NCI-H1436 treated with DMSO at 0.1 percent for 48 hours (cell line): ENCODE results near the gene LIPF.
"Not testable (repeated sequence)": the region's sequence is repeated elsewhere in the genome, so short reads cannot be mapped to it uniquely, and the experiment has no call there.

Experiments
- DNase-seq: peaks from one replicate; lab custom pipeline; 2025; lab: John Stamatoyannopoulos, UW

LIPF gene

GRCh38 chr10:88664142-88664541, at the start of gene LIPF:
Gene LIPF (plus strand): TSS chr10:88664442. CDS start chr10:88667298, 2,856 bp downstream.
- no peak for DNase-seq

- DNase-seq = no peak
These were observed 47.8 kb upstream of the LIPF start for GRCh38 chr10:88616250-88616977.

GRCh38 chr10:88617772-88618300, 46.4 kb upstream of the LIPF start:
- DNase-seq = no peak

- DNase-seq = no peak
These were observed 45.7 kb upstream of the LIPF start for GRCh38 chr10:88618496-88618895.

- DNase-seq = no peak
These were observed 43.8 kb upstream of the LIPF start for GRCh38 chr10:88620441-88620840.

- DNase-seq = no peak
These were observed 40.4 kb upstream of the LIPF start for GRCh38 chr10:88623835-88624234.

GRCh38 chr10:88624840-88625239, 39.4 kb upstream of the LIPF start:
- DNase-seq = no peak

GRCh38 chr10:88640186-88640585, 24.1 kb upstream of the LIPF start:
- DNase-seq = no peak

- no peak for DNase-seq
These were observed 22.0 kb upstream of the LIPF start for GRCh38 chr10:88642209-88642608.

GRCh38 chr10:88642963-88643362, 21.3 kb upstream of the LIPF start:
- DNase-seq = no peak

- DNase-seq = no peak
These were observed 17.1 kb upstream of the LIPF start for GRCh38 chr10:88647061-88647615.

- no peak for DNase-seq
These were observed 13.1 kb upstream of the LIPF start for GRCh38 chr10:88651101-88651551.

- DNase-seq = no peak
These were observed 11.6 kb upstream of the LIPF start for GRCh38 chr10:88652616-88653015.

- no peak for DNase-seq
These were observed 6.3 kb upstream of the LIPF start for GRCh38 chr10:88657901-88658300.

GRCh38 chr10:88659725-88660597, 4.3 kb upstream of the LIPF start:
- DNase-seq = no peak

GRCh38 chr10:88660598-88660884, 3.7 kb upstream of the LIPF start:
- no peak for DNase-seq

GRCh38 chr10:88661018-88661417, 3.2 kb upstream of the LIPF start:
- DNase-seq = no peak

- DNase-seq = no peak
These were observed 2.7 kb upstream of the LIPF start for GRCh38 chr10:88661577-88661976.

- not testable (repeated sequence) for DNase-seq
These were observed 1.1 kb upstream of the LIPF start for GRCh38 chr10:88663153-88663552.

- no peak for DNase-seq
These were observed 4.2 kb downstream of the LIPF start for GRCh38 chr10:88668465-88668864.

GRCh38 chr10:88670497-88670896, 6.3 kb downstream of the LIPF start:
- no peak for DNase-seq

- no peak for DNase-seq
These were observed 7.8 kb downstream of the LIPF start for GRCh38 chr10:88672041-88672440.
